Panc1 (cell line): Measurements from ENCODE around the gene ZRANB1.

Source experiments
- POLR2AphosphoS5 ChIP-seq: IDR thresholded peaks from 2 replicates; pipeline ENCODE4 v1.6.1; 2012; ENCODE audit warnings: mild to moderate bottlenecking, low read depth, low read length, moderate library complexity
- SIN3A ChIP-seq: IDR thresholded peaks from 2 replicates; pipeline ENCODE4 v1.6.1; 2012; ENCODE audit warnings: low read depth, mild to moderate bottlenecking, low read length, moderate library complexity, borderline replicate concordance; ENCODE audit not compliant: insufficient read depth
- TCF7L2 ChIP-seq: IDR thresholded peaks from 2 replicates; pipeline ENCODE4 v1.6.1; 2011; ENCODE audit warnings: mild to moderate bottlenecking, low read depth, low read length, inconsistent platforms
- TF ChIP-seq, protein P1 (sequence below): fragments of 450-650 bp; IDR thresholded peaks from 2 replicates; pipeline ENCODE4 v1.5.1; 2017; ENCODE audit warnings: mild to moderate bottlenecking
- TF ChIP-seq, protein P2 (sequence below), 2 experiments: IDR thresholded peaks; 2 replicates each; pipeline ENCODE4 v1.6.1; 2011 to 2012; ENCODE audit warnings: low read depth in 2 of 2, control low read depth in 1 of 2, low read length in 1 of 2, mild to moderate bottlenecking in 1 of 2, moderate library complexity in 1 of 2; ENCODE audit not compliant: insufficient read depth in 1 of 2

DNA sequence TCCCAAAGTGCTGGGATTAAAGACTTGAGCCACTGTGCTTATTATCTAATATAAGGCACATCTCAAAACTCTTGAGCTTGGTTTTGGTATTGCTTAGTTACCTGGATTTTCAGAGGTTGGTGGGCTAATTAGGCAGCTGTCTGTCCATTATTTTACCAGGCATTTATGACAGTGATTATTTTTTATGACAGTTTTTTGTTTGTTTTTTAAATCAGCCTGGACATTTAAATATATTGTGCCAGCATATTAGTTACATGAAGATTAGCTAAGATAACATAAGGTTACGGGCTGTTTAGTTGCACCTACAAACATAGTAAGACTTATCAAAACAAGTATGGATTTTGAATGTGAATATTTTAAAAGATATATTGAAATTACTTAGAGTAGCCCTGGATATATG, 2.6 kb upstream of the ZRANB1 start:
- TF ChIP-seq POLR2AphosphoS5 = no peak
- TF ChIP-seq, protein P1, sequence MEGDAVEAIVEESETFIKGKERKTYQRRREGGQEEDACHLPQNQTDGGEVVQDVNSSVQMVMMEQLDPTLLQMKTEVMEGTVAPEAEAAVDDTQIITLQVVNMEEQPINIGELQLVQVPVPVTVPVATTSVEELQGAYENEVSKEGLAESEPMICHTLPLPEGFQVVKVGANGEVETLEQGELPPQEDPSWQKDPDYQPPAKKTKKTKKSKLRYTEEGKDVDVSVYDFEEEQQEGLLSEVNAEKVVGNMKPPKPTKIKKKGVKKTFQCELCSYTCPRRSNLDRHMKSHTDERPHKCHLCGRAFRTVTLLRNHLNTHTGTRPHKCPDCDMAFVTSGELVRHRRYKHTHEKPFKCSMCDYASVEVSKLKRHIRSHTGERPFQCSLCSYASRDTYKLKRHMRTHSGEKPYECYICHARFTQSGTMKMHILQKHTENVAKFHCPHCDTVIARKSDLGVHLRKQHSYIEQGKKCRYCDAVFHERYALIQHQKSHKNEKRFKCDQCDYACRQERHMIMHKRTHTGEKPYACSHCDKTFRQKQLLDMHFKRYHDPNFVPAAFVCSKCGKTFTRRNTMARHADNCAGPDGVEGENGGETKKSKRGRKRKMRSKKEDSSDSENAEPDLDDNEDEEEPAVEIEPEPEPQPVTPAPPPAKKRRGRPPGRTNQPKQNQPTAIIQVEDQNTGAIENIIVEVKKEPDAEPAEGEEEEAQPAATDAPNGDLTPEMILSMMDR = no peak
- TF ChIP-seq, protein P2, sequence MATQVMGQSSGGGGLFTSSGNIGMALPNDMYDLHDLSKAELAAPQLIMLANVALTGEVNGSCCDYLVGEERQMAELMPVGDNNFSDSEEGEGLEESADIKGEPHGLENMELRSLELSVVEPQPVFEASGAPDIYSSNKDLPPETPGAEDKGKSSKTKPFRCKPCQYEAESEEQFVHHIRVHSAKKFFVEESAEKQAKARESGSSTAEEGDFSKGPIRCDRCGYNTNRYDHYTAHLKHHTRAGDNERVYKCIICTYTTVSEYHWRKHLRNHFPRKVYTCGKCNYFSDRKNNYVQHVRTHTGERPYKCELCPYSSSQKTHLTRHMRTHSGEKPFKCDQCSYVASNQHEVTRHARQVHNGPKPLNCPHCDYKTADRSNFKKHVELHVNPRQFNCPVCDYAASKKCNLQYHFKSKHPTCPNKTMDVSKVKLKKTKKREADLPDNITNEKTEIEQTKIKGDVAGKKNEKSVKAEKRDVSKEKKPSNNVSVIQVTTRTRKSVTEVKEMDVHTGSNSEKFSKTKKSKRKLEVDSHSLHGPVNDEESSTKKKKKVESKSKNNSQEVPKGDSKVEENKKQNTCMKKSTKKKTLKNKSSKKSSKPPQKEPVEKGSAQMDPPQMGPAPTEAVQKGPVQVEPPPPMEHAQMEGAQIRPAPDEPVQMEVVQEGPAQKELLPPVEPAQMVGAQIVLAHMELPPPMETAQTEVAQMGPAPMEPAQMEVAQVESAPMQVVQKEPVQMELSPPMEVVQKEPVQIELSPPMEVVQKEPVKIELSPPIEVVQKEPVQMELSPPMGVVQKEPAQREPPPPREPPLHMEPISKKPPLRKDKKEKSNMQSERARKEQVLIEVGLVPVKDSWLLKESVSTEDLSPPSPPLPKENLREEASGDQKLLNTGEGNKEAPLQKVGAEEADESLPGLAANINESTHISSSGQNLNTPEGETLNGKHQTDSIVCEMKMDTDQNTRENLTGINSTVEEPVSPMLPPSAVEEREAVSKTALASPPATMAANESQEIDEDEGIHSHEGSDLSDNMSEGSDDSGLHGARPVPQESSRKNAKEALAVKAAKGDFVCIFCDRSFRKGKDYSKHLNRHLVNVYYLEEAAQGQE (IDR thresholded peaks at IDR 0.05; ENCODE audit: insufficient read depth in 1 of 2, low read depth in 2 of 2, low read length in 1 of 2) = no peak
- TF ChIP-seq SIN3A = no peak
- no peak for TF ChIP-seq TCF7L2
